HepG2 (cell line): ENCODE results near the gene IL21R. TPM values are rescaled to one million over a fixed set of nuclear protein-coding genes. Genes with fewer than 3 reads are reported as not detected.
"Not testable (repeated sequence)": the region's sequence is repeated elsewhere in the genome, so short reads cannot be mapped to it uniquely, and the experiment has no call there.

Experiments
- ATAC-seq: fragments of 200-7000 bp; cut with Tn5 transposase; 3 replicates; pipeline ENCODE4 v1.9.1; 2020; ENCODE audit warnings: mild to moderate bottlenecking, moderate library complexity
- BruUV-seq: library from RNA; stranded (reverse); fragments of 400-500 nt; replicated peaks from 2 replicates; lab custom pipeline; 2021; lab: Mats Ljungman, UMichigan
- CTCF ChIA-PET: fragments of 300-600 bp; formaldehyde crosslinking; extraction: SDS; loops from one replicate; lab custom pipeline; 2021; ENCODE audit warnings: low total read pairs, inconsistent platforms, low intra/inter-chr PET ratio; lab: Yijun Ruan, JAX
- POLR2A ChIA-PET: fragments of 350-600 bp; sonication (Branson Sonifier 250); formaldehyde crosslinking; loops from one replicate; lab custom pipeline; 2020; ENCODE audit warnings: antibody characterized with exemption, inconsistent platforms; lab: Yijun Ruan, JAX
- DNase-seq: peaks from one replicate; pipeline ENCODE4 v3.0.0-alpha.2; 2015; ENCODE audit warnings: low spot score
- FAIRE-seq: peaks from 3 replicates; lab custom pipeline; 2011; peaks lifted over from hg19 to GRCh38; lab: Jason Lieb, UNC
- H2AFZ ChIP-seq: one replicate; pipeline ENCODE4 v1.6.1; 2011; ENCODE audit warnings: low read length, inconsistent platforms
- H3K27ac ChIP-seq: fragments of 300-600 bp; 3 replicates; pipeline ENCODE4 v1.8.0; 2011; ENCODE audit warnings: mixed run types, mild to moderate bottlenecking, mixed read lengths, low read length, inconsistent platforms; ENCODE audit not compliant: insufficient read depth; ENCODE audit errors: extremely low read length
- H3K27me3 ChIP-seq, 2 experiments: fragments of 200-600 bp in 1 of 2; 2 replicates in 1 of 2; 3 replicates in 1 of 2; pipeline versions ENCODE4 v1.6.0 to v1.8.0; 2011; ENCODE audit warnings: low read length in 2 of 2, mild to moderate bottlenecking in 2 of 2, moderate library complexity in 2 of 2, inconsistent platforms in 1 of 2; ENCODE audit not compliant: insufficient read depth in 2 of 2, control insufficient read depth in 1 of 2
- H3K36me3 ChIP-seq, 2 experiments: fragments of 200-600 bp in 1 of 2; replicated peaks in 1 of 2; 2 replicates in 1 of 2; 3 replicates in 1 of 2; pipeline versions ENCODE4 v1.5.1 to v1.8.0; 2011; ENCODE audit warnings: low read length in 2 of 2, inconsistent platforms in 1 of 2; ENCODE audit not compliant: insufficient read depth in 2 of 2, control insufficient read depth in 1 of 2
- H3K4me1 ChIP-seq: 2 replicates; pipeline ENCODE4 v1.5.1; 2012; ENCODE audit warnings: low read length, inconsistent platforms; ENCODE audit not compliant: insufficient read depth
- H3K4me2 ChIP-seq: 2 replicates; pipeline ENCODE4 v1.6.0; 2011; ENCODE audit warnings: low read depth, low read length, inconsistent platforms
- H3K4me3 ChIP-seq, 3 experiments: fragments of 200-600 bp in 1 of 3; sonication (generic), shearing (Covaris generic) in 1 of 3; replicated peaks in 1 of 3; 2 replicates each; pipeline ENCODE4 v1.5.1; 2011 to 2016; ENCODE audit warnings: low read length in 3 of 3, inconsistent platforms in 2 of 3, low read depth in 2 of 3, mild to moderate bottlenecking in 2 of 3, control low read depth in 1 of 3, mixed read lengths in 1 of 3; ENCODE audit not compliant: insufficient read depth in 1 of 3
- H3K79me2 ChIP-seq: one replicate; pipeline ENCODE4 v1.6.1; 2011; ENCODE audit warnings: low read length, inconsistent platforms; ENCODE audit not compliant: insufficient read depth
- H3K9ac ChIP-seq: 2 replicates; pipeline ENCODE4 v1.6.0; 2011; ENCODE audit warnings: mild to moderate bottlenecking, low read depth, low read length, inconsistent platforms; ENCODE audit not compliant: insufficient read depth
- H3K9me3 ChIP-seq: 2 replicates; pipeline ENCODE4 v1.5.1; 2012; ENCODE audit warnings: mild to moderate bottlenecking, low read length
- H4K20me1 ChIP-seq: 2 replicates; pipeline ENCODE4 v1.6.0; 2011; ENCODE audit warnings: inconsistent platforms, mild to moderate bottlenecking, low read length, moderate library complexity; ENCODE audit not compliant: insufficient read depth
- BCL3 ChIP-seq: sonication (generic); formaldehyde crosslinking; IDR thresholded peaks from 2 replicates; pipeline ENCODE4 v1.5.1; 2020; ENCODE audit warnings: mild to moderate bottlenecking, missing genetic modification reagents, moderate library complexity
- DPF2 ChIP-seq: sonication (generic); formaldehyde crosslinking; IDR thresholded peaks from 2 replicates; pipeline ENCODE4 v1.4.0; 2020; ENCODE audit warnings: mild to moderate bottlenecking, low read depth, missing genetic modification reagents, borderline replicate concordance
- E2F5 ChIP-seq: sonication (generic); formaldehyde crosslinking; conservative IDR thresholded peaks from 2 replicates; pipeline ENCODE4 v1.4.0; 2020; ENCODE audit warnings: missing genetic modification reagents
- FLYWCH1 ChIP-seq: sonication (generic); formaldehyde crosslinking; IDR thresholded peaks from 2 replicates; pipeline ENCODE4 v1.8.1; 2023; ENCODE audit warnings: mild to moderate bottlenecking, missing genetic modification reagents
- GLI4 ChIP-seq: sonication (generic); formaldehyde crosslinking; IDR thresholded peaks from 2 replicates; pipeline ENCODE4 v1.5.1; 2020; ENCODE audit warnings: missing genetic modification reagents, mild to moderate bottlenecking, moderate library complexity, borderline replicate concordance
- MTA3 ChIP-seq: sonication (generic); formaldehyde crosslinking; IDR thresholded peaks from 2 replicates; pipeline ENCODE4 v1.4.0; 2020; ENCODE audit warnings: missing genetic modification reagents
- NCOA5 ChIP-seq: sonication (generic); formaldehyde crosslinking; IDR thresholded peaks from 2 replicates; pipeline ENCODE4 v1.4.0; 2020; ENCODE audit warnings: missing genetic modification reagents
- NFATC3 ChIP-seq: sonication (generic); formaldehyde crosslinking; IDR thresholded peaks from 2 replicates; pipeline ENCODE4 v1.5.1; 2020; ENCODE audit warnings: mild to moderate bottlenecking, missing genetic modification reagents
- REL ChIP-seq: sonication (generic); formaldehyde crosslinking; conservative IDR thresholded peaks from 2 replicates; pipeline ENCODE4 v1.8.0; 2022; ENCODE audit warnings: mild to moderate bottlenecking, missing genetic modification reagents, moderate library complexity
- TCF7 ChIP-seq: sonication (generic); IDR thresholded peaks from 2 replicates; pipeline ENCODE4 v1.6.1; 2016; ENCODE audit warnings: antibody characterized with exemption, low read depth
- TP53 ChIP-seq: sonication (generic); formaldehyde crosslinking; conservative IDR thresholded peaks from 2 replicates; pipeline ENCODE4 v1.4.0; 2020; ENCODE audit warnings: missing genetic modification reagents
- ZMYM3 ChIP-seq: sonication (generic); formaldehyde crosslinking; IDR thresholded peaks from 2 replicates; pipeline ENCODE4 v1.5.1; 2020; ENCODE audit warnings: mild to moderate bottlenecking, missing genetic modification reagents
- ZNF232 ChIP-seq: sonication (generic); formaldehyde crosslinking; IDR thresholded peaks from 2 replicates; pipeline ENCODE4 v1.4.0; 2020; ENCODE audit warnings: missing genetic modification reagents, borderline replicate concordance
- ZNF296 ChIP-seq: sonication (generic); formaldehyde crosslinking; conservative IDR thresholded peaks from 2 replicates; pipeline ENCODE4 v1.5.0; 2020; ENCODE audit warnings: mild to moderate bottlenecking, missing genetic modification reagents
- WGBS: methylation state at CpG from one replicate; pipeline ENCODE4 v1.1.6; 2017; ENCODE audit warnings: low lambda C conversion rate; 5-methylcytosine and 5-hydroxymethylcytosine counted together
- in situ Hi-C: cut with HindIII; loops from 2 replicates; pipeline ENCODE4 v1.10.0; 2017; ENCODE audit warnings: low pct_unique_long_range_greater_than_20kb; ENCODE audit not compliant: extremely low pct_ligation_motif_present
- intact Hi-C: fragments of 100-400 bp; cut with micrococcal nuclease; formaldehyde crosslinking; loops from one replicate; pipeline ENCODE4 v1.10.0; 2022; ENCODE audit not compliant: unreplicated experiment
- polyA plus RNA-seq, 8 experiments: library from polyadenylated mRNA; depleted of rRNA in 3 of 8; stranded (reverse) in 7 of 8; unstranded in 1 of 8; fragments of >200 nt; fragmentation: Illumina TruSeq in 4 of 8; extraction: Trizol in 4 of 8; gene quantifications; 2 replicates each; pipeline versions ENCODE4 v1.2.1 to v1.2.3, GENCODE V29; 2011 to 2016; ENCODE audit warnings: low read depth in 4 of 8, missing spikeins in 1 of 8, mixed read lengths in 1 of 8; ENCODE audit not compliant: insufficient read depth in 1 of 8
- total RNA-seq, 5 experiments: library from RNA; depleted of rRNA; stranded (reverse); fragments of >200 nt; fragmentation: Illumina TruSeq; extraction: Trizol; gene quantifications; 2 replicates each; pipeline ENCODE4 v1.2.3, GENCODE V29; 2016; ENCODE audit warnings: low read depth in 1 of 5
- TF ChIP-seq, protein P1 (sequence below): sonication (generic); formaldehyde crosslinking; IDR thresholded peaks from 2 replicates; pipeline ENCODE4 v1.8.1; 2023; ENCODE audit warnings: mild to moderate bottlenecking, missing genetic modification reagents

IL21R gene
- total and polyA plus RNA-seq, 2 of the 13 experiments (the other 11 are each of a cell fraction or from before 2014, with no cell fraction given): 0.49 to 0.64 TPM

GRCh38 chr16:27408012-27408601 lies 6.1 kb downstream of the IL21R start (continued):
- no peak for TF ChIP-seq TCF7

DNA sequence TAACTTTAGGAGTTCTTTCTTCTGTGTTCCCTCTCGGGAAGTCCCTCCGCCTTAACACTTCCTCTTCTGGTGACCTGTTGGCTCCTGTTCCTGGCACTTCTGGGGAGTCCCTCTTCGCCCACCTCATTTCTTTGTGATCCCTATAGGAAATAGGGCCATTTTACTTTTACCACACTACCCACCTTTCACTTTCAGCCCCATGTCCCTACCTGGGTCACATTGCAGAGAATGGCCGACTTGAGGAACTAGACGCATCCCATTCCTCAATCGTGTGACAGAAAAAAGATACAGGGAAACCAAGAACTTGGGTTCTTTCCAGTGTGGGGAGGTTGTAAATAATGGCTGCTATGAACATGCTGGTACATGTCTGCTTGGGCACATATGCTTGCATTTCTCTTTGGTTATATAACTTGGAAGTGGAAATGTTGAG lies 6.6 kb downstream of the IL21R start:
- no TSS peak for BruUV-seq
- Histone ChIP-seq H3K79me2 (no peaks in the 10 kb centered on the region), H3K4me1 (peaks cover 34% of the 10 kb centered on the region), H2AFZ (peak overlapping the region; percentile 18), H3K27me3 (peaks cover 2 to 28% of the 10 kb centered on the region in 2 experiments; a peak in 4 of 5 replicates), H3K27ac (no peak overlapping the region), H3K36me3 (no peaks in the 10 kb centered on the region), H3K4me2 (peak overlapping the region; percentile 63), H3K9me3 (peaks cover 8% of the 10 kb centered on the region; the same call in 1 of the 2 replicates), H4K20me1 (no peaks in the 10 kb centered on the region)
- in situ Hi-C loops (no loop called here), intact Hi-C loops (no loop called here)
- WGBS: 76% methylated on average over 6 of the region's 6 CpGs
- no peak for FAIRE-seq
- CTCF ChIA-PET: no interaction called here
- no peak for TF ChIP-seq MTA3 (CRISPR knock-in tag)
- TF ChIP-seq ZNF296 (CRISPR knock-in tag): no peak
- no peak for TF ChIP-seq E2F5
- no peak for TF ChIP-seq REL (CRISPR knock-in tag)
- TF ChIP-seq ZMYM3 (CRISPR knock-in tag): no peak
- no peak for TF ChIP-seq DPF2
- TF ChIP-seq TP53 (CRISPR knock-in tag): peak; percentile 30; the same call in 1 of the 2 replicates
- TF ChIP-seq, protein P1, sequence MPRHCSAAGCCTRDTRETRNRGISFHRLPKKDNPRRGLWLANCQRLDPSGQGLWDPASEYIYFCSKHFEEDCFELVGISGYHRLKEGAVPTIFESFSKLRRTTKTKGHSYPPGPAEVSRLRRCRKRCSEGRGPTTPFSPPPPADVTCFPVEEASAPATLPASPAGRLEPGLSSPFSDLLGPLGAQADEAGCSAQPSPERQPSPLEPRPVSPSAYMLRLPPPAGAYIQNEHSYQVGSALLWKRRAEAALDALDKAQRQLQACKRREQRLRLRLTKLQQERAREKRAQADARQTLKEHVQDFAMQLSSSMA (CRISPR knock-in tag): no peak
- TF ChIP-seq BCL3: 0 out of 2 replicates have a peak, but pooled peaks have one; percentile 44
- TF ChIP-seq NCOA5 (CRISPR knock-in tag): no peak
- no peak for TF ChIP-seq NFATC3
- TF ChIP-seq FLYWCH1 (CRISPR knock-in tag): no peak
- no peak for TF ChIP-seq ZNF232 (CRISPR knock-in tag)
- peak; percentile 11; the same call in 1 of the 2 replicates for TF ChIP-seq GLI4
- TF ChIP-seq, all 625 proteins: peak for 3
- H3K9ac ChIP-seq: peak overlapping the region; percentile 13; the same call in 1 of the 2 replicates
- no peak overlapping the region; a peak in 1 of 6 replicates for H3K4me3 ChIP-seq
- ATAC-seq: no peak
- no peak for DNase-seq
- POLR2A ChIA-PET: interaction anchor here (0.9 to 1.0 kb wide), 3 partner anchors 9 to 205 kb away, joined by 3 read pairs; partner anchors contain the start of gene KDM8

GRCh38 chr16:27409958-27410357 lies 8.0 kb downstream of the IL21R start:
- H4K20me1 ChIP-seq, H2AFZ ChIP-seq, H3K4me3 ChIP-seq, in situ Hi-C loops, H3K36me3 ChIP-seq, POLR2A ChIA-PET, BruUV-seq, H3K9ac ChIP-seq, ATAC-seq, CTCF ChIA-PET, DNase-seq, H3K9me3 ChIP-seq, H3K79me2 ChIP-seq, H3K27ac ChIP-seq, FAIRE-seq, H3K4me2 ChIP-seq, intact Hi-C loops: not testable (repeated sequence)
- Histone ChIP-seq H3K27me3 (peaks cover 0 to 17% of the 10 kb centered on the region in 2 experiments; a peak in 2 of 5 replicates), H3K4me1 (peaks cover 34% of the 10 kb centered on the region)
- WGBS: 19% methylated on average over 2 of the region's 2 CpGs
